CD4-positive, alpha-beta T cell treated with Interleukin-17A for 1 hour (primary cell): ENCODE measurements around the gene E2F3.
"Not testable (repeated sequence)": the region's sequence is repeated elsewhere in the genome, so short reads cannot be mapped to it uniquely, and the experiment has no call there.

ENCODE experiments used
- DNase-seq: peaks from one replicate; pipeline ENCODE4 v3.0.0-alpha.2; 2020

The E2F3 gene

DNA sequence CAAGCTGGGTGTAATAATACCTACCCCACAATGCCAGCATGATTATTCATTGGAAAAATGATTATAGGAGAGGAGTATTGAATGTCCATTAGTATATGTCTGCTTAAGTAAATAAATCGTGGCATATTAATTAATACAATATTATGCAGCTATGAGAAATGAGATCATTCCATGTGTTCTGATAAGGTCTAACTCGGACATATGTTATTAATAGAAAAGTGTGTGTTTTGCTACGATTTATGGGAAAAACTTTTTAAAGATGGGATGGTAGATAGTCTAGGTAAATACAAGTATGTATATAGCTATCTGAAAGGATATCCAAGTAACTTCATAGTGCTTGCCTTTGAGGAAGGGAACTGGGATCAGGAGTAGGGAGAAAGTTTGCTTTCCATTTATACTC, 71.1 kb downstream of the E2F3 start:
- DNase-seq, result no peak

- DNase-seq, result no peak
Measured at GRCh38 chr6:20473518-20473917, 71.8 kb downstream of the E2F3 start.

GRCh38 chr6:20474874-20475542, 73.3 kb downstream of the E2F3 start:
- DNase-seq, result no peak

- no peak for DNase-seq
Measured at GRCh38 chr6:20476501-20477043, 74.9 kb downstream of the E2F3 start.

DNA sequence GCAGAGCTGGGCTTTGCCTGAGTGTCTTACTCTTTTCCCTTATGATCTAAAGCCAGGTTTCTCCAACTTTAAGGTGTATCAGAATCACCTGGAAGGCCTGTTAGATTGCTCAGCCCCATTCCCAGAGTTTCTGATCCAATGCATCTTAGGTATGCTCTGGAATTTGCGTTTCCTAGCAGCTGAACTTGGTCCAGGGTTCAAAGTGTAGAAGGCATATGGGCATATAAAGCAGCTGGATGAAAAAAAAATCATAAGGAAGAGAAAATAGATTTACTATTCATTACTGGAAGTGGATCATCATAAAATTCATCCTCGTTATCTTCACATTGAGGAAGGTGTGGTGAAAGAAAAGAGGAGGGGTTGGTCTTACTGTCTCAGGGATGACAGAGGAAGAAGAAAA, 75.8 kb downstream of the E2F3 start:
- DNase-seq, result no peak

DNA sequence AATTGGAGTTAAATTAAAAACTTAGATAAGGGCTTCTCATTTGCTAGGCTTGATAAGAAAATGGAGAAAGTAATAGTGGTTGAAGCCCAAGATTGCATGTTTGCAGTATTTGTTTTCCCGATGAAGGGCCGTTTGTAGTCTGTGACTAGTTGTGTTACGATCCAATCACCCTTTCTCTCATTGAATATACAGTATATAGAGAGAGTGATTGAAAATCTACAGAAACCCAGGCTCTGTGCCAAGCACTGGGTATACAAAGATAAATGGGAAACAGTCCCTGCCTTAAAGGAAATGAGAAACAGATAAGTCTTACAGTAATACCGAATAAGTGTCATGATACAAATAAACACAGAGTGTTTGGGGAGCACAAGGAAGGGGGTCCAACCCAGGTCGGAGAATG, 77.4 kb downstream of the E2F3 start:
- no peak for DNase-seq

GRCh38 chr6:20479526-20479925, 77.8 kb downstream of the E2F3 start:
- no peak for DNase-seq

DNA sequence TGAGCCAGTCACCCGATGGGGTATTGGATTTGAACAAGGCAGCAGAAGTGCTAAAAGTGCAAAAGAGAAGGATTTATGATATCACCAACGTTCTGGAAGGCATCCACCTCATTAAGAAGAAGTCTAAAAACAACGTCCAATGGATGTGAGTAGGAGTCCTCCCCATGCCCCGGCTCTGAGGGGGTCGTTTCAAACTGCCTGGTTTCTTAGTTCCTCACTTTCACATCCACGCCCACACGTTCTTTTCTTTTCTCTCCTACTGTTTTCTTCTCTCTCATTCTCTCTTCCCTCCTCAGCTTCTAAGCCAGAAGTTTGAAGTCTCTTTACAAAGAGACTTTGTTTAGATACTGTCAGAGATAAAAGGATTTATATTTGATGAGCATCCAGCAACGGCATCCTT, 79.6 kb downstream of the E2F3 start:
- no peak for DNase-seq

DNA sequence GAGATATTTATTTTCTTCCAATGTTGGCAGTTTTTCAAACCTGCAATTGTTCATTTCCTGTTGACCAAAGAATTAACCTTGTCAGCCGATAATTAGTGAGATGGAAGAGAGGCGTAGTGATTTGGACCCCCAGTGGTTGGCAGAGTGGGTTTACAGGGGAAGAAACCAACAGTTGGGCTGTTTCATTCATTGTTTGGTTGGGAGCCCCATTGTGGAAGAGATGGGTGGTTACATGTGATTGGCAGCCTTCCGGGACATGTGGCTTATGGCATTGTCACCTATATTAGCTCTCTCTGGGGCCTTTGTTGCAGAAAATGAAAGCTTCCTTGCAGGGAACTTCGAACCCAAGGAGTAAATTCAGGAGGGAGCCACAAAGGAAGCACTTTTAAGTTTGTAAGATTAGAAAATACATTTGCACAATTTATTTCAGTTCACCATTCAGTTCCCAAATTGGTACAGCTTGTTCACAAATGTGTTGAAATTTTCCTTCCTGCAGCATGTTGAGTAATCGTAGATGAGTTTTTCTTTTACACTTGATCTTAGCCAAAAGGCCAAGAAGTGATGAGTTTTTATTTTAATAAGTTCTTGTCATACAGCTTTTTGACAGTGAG, 82.3 kb downstream of the E2F3 start:
- DNase-seq, result no peak

DNA sequence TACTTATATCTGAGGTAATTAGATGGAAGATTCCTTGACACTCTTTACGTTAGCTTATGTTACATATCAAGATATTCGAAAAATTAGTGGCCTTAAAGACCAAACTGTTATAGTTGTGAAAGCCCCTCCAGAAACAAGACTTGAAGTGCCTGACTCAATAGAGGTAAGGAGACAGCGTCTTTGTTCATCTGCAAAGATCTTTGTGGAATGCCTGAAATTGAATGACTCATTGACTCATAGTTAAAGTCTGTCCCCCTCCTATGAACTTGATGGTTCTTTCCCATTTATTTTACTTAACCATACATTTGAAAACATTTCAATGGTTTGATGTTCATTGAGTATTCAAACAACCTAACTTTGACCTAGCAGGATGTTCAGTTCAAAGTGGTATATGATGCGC, 85.0 kb downstream of the E2F3 start:
- no peak for DNase-seq

- DNase-seq, result no peak
Measured at GRCh38 chr6:20487669-20488375, 86.1 kb downstream of the E2F3 start.

DNA sequence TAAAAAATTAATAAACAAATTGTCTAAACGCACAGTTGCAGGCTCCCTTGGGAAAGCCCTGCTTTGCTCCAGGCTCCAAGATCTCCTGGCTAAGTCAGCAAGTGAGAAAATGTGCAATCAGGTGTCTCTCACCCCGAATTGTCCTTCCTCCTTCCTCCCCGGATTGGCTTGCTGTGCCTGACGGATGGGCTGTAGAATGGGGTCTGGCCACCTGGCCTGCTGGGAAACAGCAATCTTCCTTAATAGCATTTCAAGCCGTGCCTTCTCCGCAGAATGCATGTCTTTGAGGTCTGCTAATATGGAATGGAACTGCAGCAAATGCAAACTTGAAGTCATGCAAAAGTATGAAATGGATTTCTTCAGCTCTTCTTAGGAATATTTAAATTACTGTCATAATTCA, 88.9 kb downstream of the E2F3 start:
- DNase-seq, result no peak

- DNase-seq, result no peak
Measured at GRCh38 chr6:20492099-20492498, 90.4 kb downstream of the E2F3 start.

DNA sequence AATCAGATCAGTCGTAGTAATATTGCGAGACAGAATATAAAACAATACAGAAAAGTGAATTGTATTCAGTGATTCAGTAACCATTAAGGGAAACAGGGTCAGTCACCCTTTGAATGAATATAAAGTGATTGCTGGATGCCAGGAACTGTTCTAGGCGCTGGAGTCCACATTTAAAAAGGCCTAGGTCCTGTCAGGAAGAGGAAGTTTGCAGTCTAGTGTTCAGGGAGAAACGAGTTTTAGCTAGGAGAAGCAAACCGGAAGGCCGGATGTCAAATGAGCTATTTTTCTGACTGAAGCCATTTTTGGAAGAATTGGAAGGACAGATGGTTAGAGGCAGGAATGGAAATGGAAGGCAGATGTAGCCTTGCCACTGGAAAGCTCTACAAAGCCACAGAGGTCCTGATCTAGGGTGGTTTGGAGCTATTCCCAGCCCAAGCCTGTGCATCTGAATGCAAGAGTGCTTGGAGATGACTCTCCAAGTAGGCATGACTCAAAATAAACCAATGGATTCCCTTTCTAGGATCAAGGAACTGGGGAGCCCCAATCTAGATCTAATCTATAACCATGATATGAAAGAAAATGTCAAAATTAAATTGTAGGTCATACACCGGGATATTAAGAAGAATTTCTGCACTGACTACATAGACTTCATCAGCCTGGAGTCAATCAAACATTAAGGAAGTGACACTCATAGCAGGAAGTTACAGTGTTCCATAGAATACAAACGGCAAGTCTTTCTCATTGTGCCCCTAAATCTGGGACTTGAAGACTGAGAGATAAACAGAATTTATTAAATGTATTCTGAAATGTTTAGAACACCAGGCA, 95.7 kb downstream of the E2F3 start:
- no peak for DNase-seq

- DNase-seq, result no peak
Measured at GRCh38 chr6:20498041-20498385, 96.3 kb downstream of the E2F3 start.

- DNase-seq, result no peak
Measured at GRCh38 chr6:20509212-20509611, 107.5 kb downstream of the E2F3 start.

DNA sequence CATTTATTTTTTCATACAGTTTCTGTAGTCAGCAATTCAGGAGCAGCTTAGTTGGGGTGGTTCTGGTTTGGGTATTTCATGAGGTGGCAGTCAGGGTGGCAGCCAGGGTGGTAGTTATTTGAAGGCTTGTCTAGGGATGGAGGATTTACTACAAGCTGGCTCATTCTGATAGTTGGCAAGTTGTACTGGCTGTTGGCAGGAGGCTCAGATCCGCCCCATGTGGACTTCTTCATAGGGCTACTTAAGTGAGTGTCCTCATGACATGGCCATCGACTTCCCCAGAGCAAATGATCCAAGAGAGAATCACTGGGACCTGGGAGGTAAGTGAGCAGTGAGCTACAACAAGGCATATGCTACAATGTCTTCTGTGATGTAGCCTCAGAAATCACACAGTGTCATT, 110.2 kb downstream of the E2F3 start:
- no peak for DNase-seq

GRCh38 chr6:20525208-20525607, 123.5 kb downstream of the E2F3 start:
- not testable (repeated sequence) for DNase-seq

GRCh38 chr6:20529086-20529448, 127.4 kb downstream of the E2F3 start:
- peak; percentile 72 for DNase-seq

DNA sequence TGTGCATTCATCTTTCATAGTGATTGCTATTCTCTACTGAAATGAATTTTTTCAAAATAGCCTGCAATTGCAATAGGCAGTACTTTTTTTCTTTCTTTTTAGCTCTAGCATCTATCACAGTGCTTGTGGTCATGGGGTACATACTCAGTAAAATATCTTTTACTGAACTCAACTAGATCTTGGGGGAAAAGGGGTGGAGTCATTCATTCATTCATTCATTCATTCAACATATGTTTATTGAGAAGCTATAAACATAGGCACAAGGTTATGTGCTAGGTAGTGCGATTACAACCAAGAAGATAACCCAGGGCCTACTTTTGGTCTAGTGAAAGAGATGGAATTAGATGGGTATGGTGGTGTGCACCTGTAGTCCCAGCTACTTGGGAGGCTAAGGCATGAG, 131.2 kb downstream of the E2F3 start:
- no peak for DNase-seq

DNA sequence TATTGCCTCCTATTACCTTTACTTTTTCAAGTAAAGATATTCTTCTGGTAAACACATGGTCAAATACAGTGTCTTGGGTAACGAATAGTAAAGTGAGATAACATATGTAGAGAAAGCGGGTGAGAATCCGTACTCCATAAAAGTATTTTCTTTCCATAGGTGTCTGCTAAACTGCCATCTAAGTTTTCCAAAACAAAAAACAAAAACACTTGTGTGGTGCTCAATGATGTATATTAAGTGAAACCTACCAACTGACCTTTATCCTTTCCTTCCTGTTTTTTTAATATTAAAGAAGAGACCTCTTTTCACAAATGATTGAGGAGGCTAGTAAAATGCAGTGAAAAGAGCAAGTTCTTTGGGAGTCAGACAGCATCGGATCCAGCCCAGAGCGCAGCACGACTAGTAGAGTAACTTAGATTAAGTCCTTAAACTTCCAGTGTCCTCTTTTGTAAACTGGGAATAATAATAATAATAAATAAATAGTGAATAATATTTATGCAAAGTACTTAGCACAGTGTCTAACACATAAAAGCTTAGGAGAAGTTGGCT, 132.1 kb downstream of the E2F3 start:
- no peak for DNase-seq

DNA sequence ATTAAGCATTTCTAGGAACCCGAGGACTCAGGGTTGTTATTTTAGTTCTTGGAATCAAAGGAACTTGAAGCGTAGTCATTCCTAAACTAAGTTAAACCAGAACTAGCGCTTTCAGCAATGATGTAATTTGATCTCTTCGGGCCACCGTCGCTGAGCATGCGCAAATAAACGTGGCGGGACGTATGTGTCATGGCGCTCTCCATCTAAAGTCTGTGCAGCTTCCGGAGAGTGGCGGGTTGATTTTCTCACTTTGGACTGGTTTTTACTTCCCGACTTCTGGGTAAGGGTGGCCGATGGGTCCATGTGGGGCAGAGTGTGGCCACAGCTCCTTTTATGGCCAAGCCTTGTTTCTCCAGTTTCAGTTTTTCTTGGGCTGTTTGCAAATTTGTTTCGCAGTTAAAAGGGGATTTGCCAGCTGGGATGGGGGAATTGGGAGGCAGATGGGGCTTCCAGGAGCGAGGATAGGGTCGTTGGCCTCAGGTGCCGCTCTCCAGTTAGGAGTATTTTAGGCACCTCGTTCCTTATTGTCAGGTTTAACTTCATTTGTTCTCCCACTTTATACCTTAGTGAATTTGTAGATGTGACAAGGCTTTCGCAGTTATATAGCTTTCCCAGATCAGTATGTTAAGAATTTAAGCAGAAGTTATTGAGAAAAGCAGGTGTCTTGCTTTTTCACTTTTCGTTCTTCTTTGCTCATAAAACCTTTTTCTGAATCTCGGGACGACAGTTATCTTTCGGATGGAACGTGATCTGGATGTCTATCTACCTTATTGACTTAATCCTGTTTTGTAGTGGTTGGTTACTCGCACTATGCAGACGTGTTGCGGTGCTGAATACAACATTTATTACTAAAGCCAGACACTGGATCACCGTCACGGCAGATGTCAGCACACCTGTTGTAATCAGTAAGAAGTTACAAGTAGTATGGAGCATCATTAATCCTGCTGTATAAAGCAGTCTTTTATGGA, 132.9 kb downstream of the E2F3 start, which contains the start of gene CDKAL1:
Gene CDKAL1 (plus strand): TSS at position 163 of the 968 bp plus-strand sequence. CDS start 11,894 bp downstream, outside the sequence.
- peak; percentile 94 for DNase-seq
